ENCODE data around the gene RRBP1. TPM values are rescaled to one million over a fixed set of nuclear protein-coding genes. Genes with fewer than 3 reads are reported as not detected.
A peak's percentile ranks its signal among the peaks of the same experiment; 100 is the strongest.

Gene RRBP1
- total and polyA plus RNA-seq, 7 experiments from 2014 or later: 4.1 to 73.9 (median 28.1) TPM

GRCh38 chr20:17583126-17583525 is 98.9 kb downstream of the RRBP1 start:
- H3K4me1 ChIP-seq (ENCODE audit: control insufficient read depth in 2 of 2, insufficient read depth in 2 of 2, low read length in 2 of 2): peaks cover 0 to 5% of the 10 kb centered on the region in 2 donors
- CTCF ChIA-PET: no interaction called here
- H3K27me3 ChIP-seq (ENCODE audit: control insufficient read depth in 2 of 2, insufficient read depth in 2 of 2, low read length in 2 of 2): no peaks in the 10 kb centered on the region
- Mint-ChIP-seq H3K4me3 (no peak overlapping the region), H3K36me3 (peaks cover 0 to 35% (median 11%) of the 10 kb centered on the region in 5 donors), H3K4me1 (peaks cover 24 to 60% (median 44%) of the 10 kb centered on the region in 7 donors), H3K9me3 (no peaks in the 10 kb centered on the region), H3K27me3 (no peaks in the 10 kb centered on the region), H3K27ac (no peak overlapping the region)
- DNase-seq: no peak
- no peak overlapping the region for H3K4me3 ChIP-seq (ENCODE audit: low read length)
- ATAC-seq: no peak
- no peak overlapping the region for H3K27ac ChIP-seq (ENCODE audit: low read depth, low read length)
- H3K36me3 ChIP-seq (ENCODE audit: control insufficient read depth in 2 of 3, insufficient read depth in 3 of 3, low read length in 3 of 3): no peaks in the 10 kb centered on the region
- H3K9me3 ChIP-seq (ENCODE audit: control insufficient read depth in 2 of 3, low read length in 3 of 3): no peaks in the 10 kb centered on the region
- POLR2A ChIA-PET: interaction anchor here (0.8 to 1.3 kb wide), 3 partner anchors 12 to 47 kb away, joined by 3 read pairs; no protein-coding TSS in a partner anchor
- intact Hi-C loops (cut with micrococcal nuclease): no loop called here

GRCh38 chr20:17580895-17581294 is 101.1 kb downstream of the RRBP1 start:
- ATAC-seq: peak; percentile 54
- no peaks in the 10 kb centered on the region for H3K9me3 Mint-ChIP-seq
- ChIA-PET CTCF (no interaction called here), POLR2A (no interaction called here)
- Histone ChIP-seq H3K36me3 (ENCODE audit: control insufficient read depth in 2 of 3, insufficient read depth in 3 of 3, low read length in 3 of 3) (no peaks in the 10 kb centered on the region), H3K4me3 (ENCODE audit: low read length) (no peak overlapping the region), H3K4me1 (ENCODE audit: control insufficient read depth in 2 of 2, insufficient read depth in 2 of 2, low read length in 2 of 2) (peaks cover 0 to 5% of the 10 kb centered on the region in 2 donors), H3K27ac (ENCODE audit: low read depth, low read length) (no peak overlapping the region), H3K9me3 (ENCODE audit: control insufficient read depth in 2 of 3, low read length in 3 of 3) (no peaks in the 10 kb centered on the region), H3K27me3 (ENCODE audit: control insufficient read depth in 2 of 2, insufficient read depth in 2 of 2, low read length in 2 of 2) (no peaks in the 10 kb centered on the region)
- peak overlapping the region in 1 of 9 donors; percentile 37 for H3K27ac Mint-ChIP-seq
- peaks cover 19 to 48% (median 40%) of the 10 kb centered on the region in 7 donors for H3K4me1 Mint-ChIP-seq
- peaks cover 0 to 28% (median 10%) of the 10 kb centered on the region in 5 donors for H3K36me3 Mint-ChIP-seq
- intact Hi-C loops (cut with micrococcal nuclease): no loop called here
- no peak overlapping the region for H3K4me3 Mint-ChIP-seq
- no peak for DNase-seq
- no peaks in the 10 kb centered on the region for H3K27me3 Mint-ChIP-seq

DNA sequence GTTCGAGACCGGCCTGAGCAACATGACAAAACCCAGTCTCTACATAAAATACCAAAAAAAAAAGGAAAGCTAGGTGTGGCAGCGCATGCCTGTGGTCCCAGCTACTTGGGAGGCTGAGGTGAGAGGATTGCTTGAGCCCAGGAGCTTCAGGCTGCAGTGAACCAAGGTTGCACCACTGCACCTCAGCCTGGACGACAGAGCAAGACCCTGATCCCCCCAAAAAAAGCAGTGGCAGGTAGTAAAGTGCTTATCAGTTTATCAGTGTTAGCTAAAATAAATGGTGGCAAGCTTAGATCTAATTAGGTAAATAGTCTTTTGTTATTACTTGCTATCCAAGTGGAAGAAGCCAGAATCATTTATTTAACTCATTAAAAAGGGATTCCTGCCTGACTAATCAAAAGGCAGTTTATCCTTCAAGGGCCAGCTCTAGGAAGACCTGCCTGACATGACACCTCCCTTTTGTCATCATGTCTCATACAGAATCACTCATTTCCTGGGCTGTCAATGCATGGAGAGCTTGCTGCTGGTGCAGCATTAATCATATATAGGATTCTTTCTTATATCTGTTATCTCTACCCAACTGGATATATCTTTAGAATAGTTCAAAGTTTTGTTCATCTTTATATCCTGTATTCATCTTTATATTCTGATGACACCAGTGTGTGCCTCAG is 102.5 kb downstream of the RRBP1 start:
- H3K4me1 Mint-ChIP-seq: peaks cover 19 to 48% (median 30%) of the 10 kb centered on the region in 7 donors
- H3K27me3 Mint-ChIP-seq: no peaks in the 10 kb centered on the region
- no peak overlapping the region for H3K4me3 ChIP-seq (ENCODE audit: low read length)
- H3K9me3 Mint-ChIP-seq: no peaks in the 10 kb centered on the region
- no peak overlapping the region for H3K27ac ChIP-seq (ENCODE audit: low read depth, low read length)
- H3K27ac Mint-ChIP-seq: no peak overlapping the region
- H3K36me3 Mint-ChIP-seq: peaks cover 0 to 25% (median 9%) of the 10 kb centered on the region in 5 donors
- intact Hi-C loops (cut with micrococcal nuclease): loop anchor here in 1 of 2 donors (10.0 kb wide), 1 partner anchor 985 kb away; the partner anchor contains the start of gene SMIM26
- ChIA-PET POLR2A (no interaction called here), CTCF (interaction anchor here (0.6 to 1.0 kb wide), 2 partner anchors 11 to 121 kb away, joined by 3 read pairs; no protein-coding TSS in a partner anchor)
- no peaks in the 10 kb centered on the region for H3K9me3 ChIP-seq (ENCODE audit: control insufficient read depth in 2 of 3, low read length in 3 of 3)
- H3K36me3 ChIP-seq (ENCODE audit: control insufficient read depth in 2 of 3, insufficient read depth in 3 of 3, low read length in 3 of 3): no peaks in the 10 kb centered on the region
- peaks cover 0 to 5% of the 10 kb centered on the region in 2 donors for H3K4me1 ChIP-seq (ENCODE audit: control insufficient read depth in 2 of 2, insufficient read depth in 2 of 2, low read length in 2 of 2)
- DNase-seq: no peak
- H3K27me3 ChIP-seq (ENCODE audit: control insufficient read depth in 2 of 2, insufficient read depth in 2 of 2, low read length in 2 of 2): no peaks in the 10 kb centered on the region
- H3K4me3 Mint-ChIP-seq: peak overlapping the region in 1 of 10 donors; percentile 18
- ATAC-seq: no peak

- ATAC-seq (no peak), DNase-seq (no peak)
- ChIA-PET POLR2A (no interaction called here), CTCF (no interaction called here)
- peaks cover 0 to 19% (median 7%) of the 10 kb centered on the region in 5 donors for H3K36me3 Mint-ChIP-seq
- no peaks in the 10 kb centered on the region for H3K9me3 ChIP-seq (ENCODE audit: control insufficient read depth in 2 of 3, low read length in 3 of 3)
- H3K27ac ChIP-seq (ENCODE audit: low read depth, low read length): no peak overlapping the region
- no peaks in the 10 kb centered on the region for H3K27me3 ChIP-seq (ENCODE audit: control insufficient read depth in 2 of 2, insufficient read depth in 2 of 2, low read length in 2 of 2)
- no peaks in the 10 kb centered on the region for H3K36me3 ChIP-seq (ENCODE audit: control insufficient read depth in 2 of 3, insufficient read depth in 3 of 3, low read length in 3 of 3)
- H3K27ac Mint-ChIP-seq: no peak overlapping the region
- H3K27me3 Mint-ChIP-seq: no peaks in the 10 kb centered on the region
- intact Hi-C loops (cut with micrococcal nuclease): loop anchor here in 1 of 2 donors (10.0 kb wide), 1 partner anchor 989 kb away; the partner anchor contains the start of gene SMIM26
- H3K4me1 ChIP-seq (ENCODE audit: control insufficient read depth in 2 of 2, insufficient read depth in 2 of 2, low read length in 2 of 2): peaks cover 5 to 7% of the 10 kb centered on the region in 2 donors
- no peak overlapping the region for H3K4me3 ChIP-seq (ENCODE audit: low read length)
- H3K4me3 Mint-ChIP-seq: no peak overlapping the region
- peaks cover 30 to 61% (median 44%) of the 10 kb centered on the region in 7 donors for H3K4me1 Mint-ChIP-seq
- no peaks in the 10 kb centered on the region for H3K9me3 Mint-ChIP-seq
Observed at GRCh38 chr20:17576215-17576614, 105.8 kb downstream of the RRBP1 start.

DNA sequence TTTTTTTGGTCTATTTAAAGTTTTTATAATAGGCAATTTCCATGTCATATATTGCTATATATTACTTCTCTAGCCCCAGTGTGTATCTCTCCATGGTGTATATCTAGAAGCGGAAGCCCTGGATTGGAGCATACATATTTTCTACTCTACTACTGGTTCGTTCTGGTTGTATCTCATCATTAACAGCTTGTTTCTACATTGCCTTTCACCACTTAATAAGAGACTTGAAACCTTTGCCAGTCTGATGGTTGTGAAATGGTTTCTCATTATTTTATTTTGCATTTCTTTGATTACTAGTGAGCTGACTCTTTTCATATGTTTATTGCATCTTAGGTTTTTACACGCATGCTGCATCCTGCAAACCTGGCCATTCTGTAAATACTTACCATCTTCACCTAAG is 108.6 kb downstream of the RRBP1 start:
- peaks cover 0 to 10% (median 0%) of the 10 kb centered on the region in 3 experiments for H3K36me3 ChIP-seq (ENCODE audit: control insufficient read depth in 2 of 3, insufficient read depth in 3 of 3, low read length in 3 of 3)
- no peaks in the 10 kb centered on the region for H3K9me3 ChIP-seq (ENCODE audit: control insufficient read depth in 2 of 3, low read length in 3 of 3)
- peaks cover 0 to 2% (median 0%) of the 10 kb centered on the region in 5 donors for H3K27me3 Mint-ChIP-seq
- peak overlapping the region in 1 of 9 donors; percentile 10 for H3K27ac Mint-ChIP-seq
- H3K36me3 Mint-ChIP-seq: peaks cover 0 to 4% (median 3%) of the 10 kb centered on the region in 5 donors
- peaks cover 17 to 51% (median 34%) of the 10 kb centered on the region in 7 donors for H3K4me1 Mint-ChIP-seq
- no peak overlapping the region for H3K4me3 ChIP-seq (ENCODE audit: low read length)
- H3K9me3 Mint-ChIP-seq: no peaks in the 10 kb centered on the region
- no peaks in the 10 kb centered on the region for H3K27me3 ChIP-seq (ENCODE audit: control insufficient read depth in 2 of 2, insufficient read depth in 2 of 2, low read length in 2 of 2)
- POLR2A ChIA-PET: interaction anchor here (1.3 kb wide), 1 partner anchor 37 kb away, joined by 5 read pairs; no protein-coding TSS in a partner anchor
- intact Hi-C loops (cut with micrococcal nuclease): loop anchor here in 1 of 2 donors (10.0 kb wide), 1 partner anchor 991 kb away; the partner anchor contains the start of gene SMIM26
- peaks cover 5 to 11% of the 10 kb centered on the region in 2 donors for H3K4me1 ChIP-seq (ENCODE audit: control insufficient read depth in 2 of 2, insufficient read depth in 2 of 2, low read length in 2 of 2)
- no peak for ATAC-seq
- H3K4me3 Mint-ChIP-seq: no peak overlapping the region
- no peak overlapping the region for H3K27ac ChIP-seq (ENCODE audit: low read depth, low read length)
- no peak for DNase-seq
- CTCF ChIA-PET: interaction anchor here (0.8 to 1.3 kb wide), 4 partner anchors 17 to 564 kb away, joined by 3 to 4 read pairs (median 4); partner anchors contain the start of genes KAT14 and PET117

GRCh38 chr20:17572034-17572638 is 109.9 kb downstream of the RRBP1 start:
- H3K4me1 Mint-ChIP-seq: peaks cover 17 to 56% (median 39%) of the 10 kb centered on the region in 7 donors
- POLR2A ChIA-PET: interaction anchor here (0.9 to 3.1 kb wide), 5 partner anchors 9 to 110 kb away, joined by 3 to 31 read pairs (median 3); no protein-coding TSS in a partner anchor
- Histone ChIP-seq H3K27me3 (ENCODE audit: control insufficient read depth in 2 of 2, insufficient read depth in 2 of 2, low read length in 2 of 2) (no peaks in the 10 kb centered on the region), H3K4me3 (ENCODE audit: low read length) (no peak overlapping the region), H3K4me1 (ENCODE audit: control insufficient read depth in 2 of 2, insufficient read depth in 2 of 2, low read length in 2 of 2) (peaks cover 5 to 11% of the 10 kb centered on the region in 2 donors), H3K36me3 (ENCODE audit: control insufficient read depth in 2 of 3, insufficient read depth in 3 of 3, low read length in 3 of 3) (peaks cover 0 to 10% (median 0%) of the 10 kb centered on the region in 3 experiments), H3K9me3 (ENCODE audit: control insufficient read depth in 2 of 3, low read length in 3 of 3) (no peaks in the 10 kb centered on the region), H3K27ac (ENCODE audit: low read depth, low read length) (no peak overlapping the region)
- ATAC-seq: no peak
- CTCF ChIA-PET: interaction anchor here (1.3 to 2.7 kb wide), 2 partner anchors 18 to 38 kb away, joined by 4 to 11 read pairs; no protein-coding TSS in a partner anchor
- peak overlapping the region in 7 of 10 donors; percentile 29 to 97 (median 53) for H3K4me3 Mint-ChIP-seq
- peaks cover 0 to 8% (median 0%) of the 10 kb centered on the region in 5 donors for H3K27me3 Mint-ChIP-seq
- H3K27ac Mint-ChIP-seq: peak overlapping the region in 1 of 9 donors; percentile 41
- peaks cover 0 to 4% (median 3%) of the 10 kb centered on the region in 5 donors for H3K36me3 Mint-ChIP-seq
- intact Hi-C loops (cut with micrococcal nuclease): loop anchor here in 1 of 2 donors (10.0 kb wide), 1 partner anchor 993 kb away; the partner anchor contains the start of gene SMIM26
- no peak for DNase-seq
- H3K9me3 Mint-ChIP-seq: no peaks in the 10 kb centered on the region
